ENCODE measurements around the gene CCDC122. TPM values are rescaled to one million over a fixed set of nuclear protein-coding genes. Genes with fewer than 3 reads are reported as not detected.

Gene CCDC122
- total RNA-seq, 1 donor = 11.2 TPM

- no peak overlapping the region for H3K4me3 ChIP-seq (ENCODE audit: low read depth, low read length)
- no peak for TF ChIP-seq CTCF (IDR thresholded peaks at IDR 0.05; ENCODE audit: insufficient read depth, low read length)
- no peak for DNase-seq (ENCODE audit: low read depth)
Measured at GRCh38 chr13:43911871-43912270, 32.3 kb upstream of the CCDC122 start.

GRCh38 chr13:43911278-43911677, 31.7 kb upstream of the CCDC122 start:
- H3K4me3 ChIP-seq (ENCODE audit: low read depth, low read length) = no peak overlapping the region
- DNase-seq (ENCODE audit: low read depth) = no peak
- no peak for TF ChIP-seq CTCF (IDR thresholded peaks at IDR 0.05; ENCODE audit: insufficient read depth, low read length)

- no peak for TF ChIP-seq CTCF (IDR thresholded peaks at IDR 0.05; ENCODE audit: insufficient read depth, low read length)
- DNase-seq (ENCODE audit: low read depth) = no peak
- H3K4me3 ChIP-seq (ENCODE audit: low read depth, low read length) = no peak overlapping the region
Measured at GRCh38 chr13:43910856-43911255, 31.3 kb upstream of the CCDC122 start.

- peak; percentile 44 for TF ChIP-seq CTCF (IDR thresholded peaks at IDR 0.05; ENCODE audit: insufficient read depth, low read length)
- DNase-seq (ENCODE audit: low read depth) = peak; percentile 69
- no peak overlapping the region for H3K4me3 ChIP-seq (ENCODE audit: low read depth, low read length)
Measured at GRCh38 chr13:43908156-43909126, 28.9 kb upstream of the CCDC122 start.

- peak; percentile 86 for DNase-seq (ENCODE audit: low read depth)
- H3K4me3 ChIP-seq (ENCODE audit: low read depth, low read length) = no peak overlapping the region
- TF ChIP-seq CTCF (IDR thresholded peaks at IDR 0.05; ENCODE audit: insufficient read depth, low read length) = peak; percentile 68
Measured at GRCh38 chr13:43905435-43906031, 26.0 kb upstream of the CCDC122 start.

- no peak for DNase-seq (ENCODE audit: low read depth)
- no peak overlapping the region for H3K4me3 ChIP-seq (ENCODE audit: low read depth, low read length)
- no peak for TF ChIP-seq CTCF (IDR thresholded peaks at IDR 0.05; ENCODE audit: insufficient read depth, low read length)
Measured at GRCh38 chr13:43895940-43896339, 16.4 kb upstream of the CCDC122 start.
